Neutrophil (primary cell): Measurements from ENCODE around the gene STX16.

Source experiments
- H3K27ac ChIP-seq: fragments of 200-600 bp; sonication (generic); 2 replicates; pipeline ENCODE4 v1.5.1; 2016; ENCODE audit warnings: mild to moderate bottlenecking, moderate library complexity
- H3K27me3 ChIP-seq: fragments of 200-600 bp; sonication (generic); 2 replicates; pipeline ENCODE4 v1.6.0; 2016; ENCODE audit warnings: mild to moderate bottlenecking
- H3K36me3 ChIP-seq: fragments of 200-600 bp; sonication (generic); 2 replicates; pipeline ENCODE4 v1.5.1; 2017
- H3K4me1 ChIP-seq, 2 experiments: fragments of 200-600 bp in 1 of 2; sonication (generic) in 1 of 2; 1 replicate in 1 of 2; 2 replicates in 1 of 2; pipeline versions ENCODE4 v1.5.1 to v1.6.1; 2013 to 2016; ENCODE audit warnings: low read depth in 1 of 2, low read length in 1 of 2, mild to moderate bottlenecking in 1 of 2, moderate library complexity in 1 of 2; ENCODE audit not compliant: control insufficient read depth in 1 of 2, insufficient read depth in 1 of 2
- H3K4me3 ChIP-seq, 2 experiments: fragments of 200-600 bp in 1 of 2; sonication (generic) in 1 of 2; 1 replicate in 1 of 2; 2 replicates in 1 of 2; pipeline ENCODE4 v1.5.1; 2013 to 2016; ENCODE audit warnings: low read depth in 1 of 2, low read length in 1 of 2, mild to moderate bottlenecking in 1 of 2, moderate library complexity in 1 of 2
- H3K9me3 ChIP-seq: fragments of 200-600 bp; sonication (generic); 2 replicates; pipeline ENCODE4 v1.5.1; 2016
- CTCF ChIP-seq: fragments of 200-600 bp; sonication (generic); IDR thresholded peaks from 2 replicates; pipeline ENCODE4 v1.5.1; 2016; ENCODE audit warnings: antibody characterized with exemption

The STX16 gene

DNA sequence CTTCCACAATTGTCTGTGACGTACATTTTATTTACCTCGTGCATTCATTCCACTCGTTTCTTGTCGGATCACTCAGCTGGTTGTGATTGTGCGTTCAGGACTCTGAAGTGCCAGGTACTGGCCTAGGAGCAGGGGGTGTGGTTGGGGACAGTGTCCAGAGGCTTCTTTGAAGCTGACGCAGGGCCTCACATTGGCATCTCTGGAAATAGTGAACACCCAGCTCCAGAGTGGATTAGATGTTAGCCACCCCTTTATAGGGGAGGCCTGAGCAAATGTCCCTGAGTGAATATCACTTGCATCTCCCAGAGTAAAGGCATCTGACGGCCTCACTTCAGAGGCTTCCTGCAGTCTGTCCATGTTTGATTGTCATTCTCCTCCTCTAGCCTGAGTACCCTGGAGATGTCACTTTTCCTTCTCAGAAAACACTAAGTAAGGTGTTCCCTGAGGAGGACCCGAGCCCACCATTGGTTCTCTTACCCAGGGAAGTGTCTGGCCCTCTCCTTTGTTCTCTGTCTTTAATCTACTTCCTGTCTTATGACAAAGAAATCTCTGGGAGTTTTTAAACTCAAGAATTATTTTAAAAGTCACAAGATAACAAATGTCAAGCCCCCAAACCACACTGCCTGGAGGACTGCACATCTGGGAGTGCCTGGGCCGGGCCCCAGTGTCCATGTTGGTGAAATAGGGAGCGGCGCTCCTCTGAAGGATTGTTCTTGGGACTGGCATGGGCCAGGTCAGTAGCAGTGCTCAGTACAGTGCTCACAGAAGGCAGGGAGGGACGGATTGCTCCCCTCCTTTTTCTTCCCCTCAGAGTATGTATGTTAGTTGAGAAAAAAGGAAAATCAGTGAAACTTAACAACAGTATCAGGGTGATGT, 10.8 kb downstream of the STX16 start:
- no peak for TF ChIP-seq CTCF
- no peaks in the 10 kb centered on the region for H3K27me3 ChIP-seq
- H3K4me1 ChIP-seq, result peaks cover 8 to 9% of the 10 kb centered on the region in 2 experiments
- H3K4me3 ChIP-seq, result no peak overlapping the region
- H3K27ac ChIP-seq, result peak overlapping the region; percentile 23
- peaks cover 28% of the 10 kb centered on the region for H3K36me3 ChIP-seq
- H3K9me3 ChIP-seq, result no peaks in the 10 kb centered on the region

- Histone ChIP-seq H3K36me3 (peaks cover 48% of the 10 kb centered on the region), H3K4me1 (peaks cover 7 to 8% of the 10 kb centered on the region in 2 experiments), H3K27ac (no peak overlapping the region)
Observed at GRCh38 chr20:58664331-58664730, 13.2 kb downstream of the STX16 start.

GRCh38 chr20:58664883-58665282, 13.8 kb downstream of the STX16 start:
- H3K27ac ChIP-seq, result peak overlapping the region; percentile 16
- peaks cover 54% of the 10 kb centered on the region for H3K36me3 ChIP-seq
- H3K4me3 ChIP-seq, result no peak overlapping the region
- TF ChIP-seq CTCF, result no peak
- H3K9me3 ChIP-seq, result no peaks in the 10 kb centered on the region
- H3K27me3 ChIP-seq, result no peaks in the 10 kb centered on the region
- peaks cover 1 to 2% of the 10 kb centered on the region in 2 experiments for H3K4me1 ChIP-seq

More at GRCh38 chr20:58664331-58664730, 13.2 kb downstream of the STX16 start:
- TF ChIP-seq CTCF, result no peak
- Histone ChIP-seq H3K4me3 (no peak overlapping the region), H3K27me3 (no peaks in the 10 kb centered on the region), H3K9me3 (no peaks in the 10 kb centered on the region)

DNA sequence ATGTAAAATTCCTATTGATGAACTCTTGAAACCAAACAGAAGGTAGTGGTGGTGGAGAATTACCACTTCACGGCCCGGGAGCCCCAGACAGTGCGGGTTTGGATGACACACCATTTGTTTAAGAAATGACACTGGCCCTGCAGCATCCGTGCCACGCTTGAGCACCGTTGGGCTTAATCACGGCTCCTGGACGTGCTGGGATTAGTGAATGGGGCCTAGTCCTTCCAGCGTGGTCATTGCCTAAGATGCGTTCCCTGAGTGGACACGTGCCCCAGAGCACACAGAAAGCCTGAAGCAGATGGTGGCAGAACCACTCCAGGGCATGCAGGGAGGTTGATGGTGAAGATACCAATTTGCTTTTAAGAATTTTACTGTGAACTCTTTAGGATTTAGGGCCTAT, 14.5 kb downstream of the STX16 start:
- Histone ChIP-seq H3K4me3 (no peak overlapping the region), H3K27ac (no peak overlapping the region), H3K27me3 (no peaks in the 10 kb centered on the region), H3K4me1 (no peaks in the 10 kb centered on the region), H3K36me3 (peaks cover 61% of the 10 kb centered on the region), H3K9me3 (no peaks in the 10 kb centered on the region)
- TF ChIP-seq CTCF, result no peak

- Histone ChIP-seq H3K36me3 (peaks cover 61% of the 10 kb centered on the region), H3K4me3 (no peak overlapping the region), H3K4me1 (no peaks in the 10 kb centered on the region), H3K27ac (no peak overlapping the region), H3K9me3 (no peaks in the 10 kb centered on the region), H3K27me3 (no peaks in the 10 kb centered on the region)
- TF ChIP-seq CTCF, result no peak
Observed at GRCh38 chr20:58666702-58667101, 15.6 kb downstream of the STX16 start.
